ENCODE results near the gene KIF5B. TPM values are rescaled to one million over a fixed set of nuclear protein-coding genes. Genes with fewer than 3 reads are reported as not detected.

The KIF5B gene
- total and polyA plus RNA-seq, 2 of the 8 experiments (the other 6 are each of a cell fraction or from before 2014, with no cell fraction given) = 9.8 to 68.4 TPM

DNA sequence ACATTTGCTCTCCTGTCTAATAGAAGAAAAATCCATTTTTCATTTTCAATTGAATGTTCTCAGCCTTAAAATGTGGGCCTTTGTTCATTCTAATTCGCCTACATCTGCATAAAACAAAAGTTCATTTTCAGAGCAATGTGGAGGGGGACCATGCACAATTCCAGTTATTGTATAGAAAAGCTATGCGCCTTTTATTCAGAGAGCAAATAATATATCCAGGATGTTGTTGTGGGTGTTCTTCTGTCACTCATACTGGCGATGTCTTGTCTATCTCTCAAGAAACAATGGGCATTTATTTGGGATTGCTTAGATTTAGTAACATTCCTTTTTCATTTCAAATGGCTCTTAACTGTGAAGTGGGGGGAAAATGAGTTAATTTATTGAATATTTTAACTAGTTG lies 56.4 kb downstream of the KIF5B start:
- H4K91ac ChIP-seq (replicated peaks; ENCODE audit: insufficient read length, low read length) = no peak overlapping the region
- TF ChIP-seq, protein P1, sequence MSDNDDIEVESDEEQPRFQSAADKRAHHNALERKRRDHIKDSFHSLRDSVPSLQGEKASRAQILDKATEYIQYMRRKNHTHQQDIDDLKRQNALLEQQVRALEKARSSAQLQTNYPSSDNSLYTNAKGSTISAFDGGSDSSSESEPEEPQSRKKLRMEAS (IDR thresholded peaks at IDR 0.05) = no peak
- TF ChIP-seq KDM4A (IDR thresholded peaks at IDR 0.05; ENCODE audit: low read depth, low read length, severe bottlenecking) (no peak), RFX5 (IDR thresholded peaks at IDR 0.05; ENCODE audit: borderline replicate concordance, low read depth, low read length) (no peak), RAD21 (IDR thresholded peaks at IDR 0.05 in 1 of 2, conservative IDR thresholded peaks at IDR 0.05 in 1 of 2; ENCODE audit: low read depth in 2 of 2, low read length in 2 of 2) (no peak), SP4 (IDR thresholded peaks at IDR 0.05; ENCODE audit: low read length) (no peak), SIRT6 (IDR thresholded peaks at IDR 0.05; ENCODE audit: low read length) (no peak), RNF2 (IDR thresholded peaks at IDR 0.05; ENCODE audit: borderline replicate concordance, low read depth, low read length, missing control alignments, poor library complexity, severe bottlenecking) (no peak), CREB1 (IDR thresholded peaks at IDR 0.05) (no peak), BACH1 (IDR thresholded peaks at IDR 0.05; ENCODE audit: low read length) (no peak)
- H2AK5ac ChIP-seq (ENCODE audit: low read depth, low read length) = no peak overlapping the region
- no peak overlapping the region for H2BK12ac ChIP-seq (ENCODE audit: low read depth, low read length)
- POLR2A ChIA-PET (ENCODE audit: partially characterized antibody) = interaction anchor here (2.3 kb wide), 1 partner anchor 71 kb away, joined by 11 read pairs; the partner anchor contains the start of gene ARHGAP12
- H2BK5ac ChIP-seq (ENCODE audit: low read depth, low read length) = no peak overlapping the region
- H4K5ac ChIP-seq (ENCODE audit: insufficient read length, low read depth, low read length) = no peak overlapping the region
- H3K4me3 ChIP-seq (ENCODE audit: extremely low read depth in 1 of 4, insufficient read depth in 2 of 4, low read depth in 3 of 4, low read length in 4 of 4) = no peak overlapping the region
- H3K79me1 ChIP-seq (ENCODE audit: low read depth, low read length) = no peaks in the 10 kb centered on the region
- no peak overlapping the region for H3K9ac ChIP-seq (replicated peaks in 1 of 4; ENCODE audit: extremely low read depth in 1 of 4, low read depth in 3 of 4, low read length in 3 of 4)
- no peaks in the 10 kb centered on the region for H3K79me2 ChIP-seq (ENCODE audit: control insufficient read depth in 1 of 2, insufficient read depth in 2 of 2, low read length in 2 of 2)
- no peaks in the 10 kb centered on the region for H3K9me3 ChIP-seq (ENCODE audit: insufficient read depth in 2 of 2, low read depth in 1 of 2, low read length in 1 of 2)
- no peak overlapping the region for H2BK20ac ChIP-seq (ENCODE audit: low read length)
- no peak overlapping the region for H2BK15ac ChIP-seq (ENCODE audit: low read length)
- no peak overlapping the region for H2AFZ ChIP-seq (ENCODE audit: low read length)
- H2BK120ac ChIP-seq (replicated peaks; ENCODE audit: low read depth, low read length) = no peak overlapping the region
- H3K4ac ChIP-seq (replicated peaks; ENCODE audit: insufficient read length, low read depth, low read length) = no peak overlapping the region
- no peaks in the 10 kb centered on the region for H4K20me1 ChIP-seq (replicated peaks in 1 of 2; ENCODE audit: control insufficient read depth in 1 of 2, insufficient read depth in 2 of 2, low read length in 2 of 2)
- H3K27ac ChIP-seq (ENCODE audit: low read depth, low read length) = no peak overlapping the region
- no peak overlapping the region for H3K56ac ChIP-seq (replicated peaks; ENCODE audit: insufficient read length, low read depth, low read length)
- FAIRE-seq (no peak), DNase-seq (ENCODE audit: low read depth in 1 of 2, low spot score in 2 of 2) (no peak)
- no peak overlapping the region for H3K18ac ChIP-seq (ENCODE audit: extremely low read depth, low read length)
- no peak overlapping the region for H3K23ac ChIP-seq (ENCODE audit: insufficient read length)
- H3K4me2 ChIP-seq (ENCODE audit: insufficient read depth in 1 of 2, low read depth in 2 of 2, low read length in 2 of 2) = no peak overlapping the region
- no peaks in the 10 kb centered on the region for H3K36me3 ChIP-seq (ENCODE audit: control insufficient read depth in 2 of 4, insufficient read depth in 4 of 4, low read length in 3 of 4)
- peaks cover 6 to 29% (median 15%) of the 10 kb centered on the region in 4 experiments; a peak in 6 of 7 replicates for H3K4me1 ChIP-seq (replicated peaks in 1 of 4; ENCODE audit: control insufficient read depth in 3 of 4, insufficient read depth in 4 of 4, low read length in 3 of 4)
- no peak overlapping the region for H4K8ac ChIP-seq (ENCODE audit: extremely low read depth, insufficient read depth, low read length)
- H3K14ac ChIP-seq (ENCODE audit: insufficient read length) = no peak overlapping the region
- CTCF ChIA-PET (ENCODE audit: partially characterized antibody) = interaction anchor here (1.2 kb wide), 1 partner anchor 211 kb away, joined by 4 read pairs; no protein-coding TSS in a partner anchor
- no peaks in the 10 kb centered on the region for H3K27me3 ChIP-seq (replicated peaks in 1 of 4; ENCODE audit: control insufficient read depth in 3 of 4, extremely low read depth in 1 of 4, insufficient read depth in 3 of 4, low read length in 3 of 4)
- no peaks in the 10 kb centered on the region for H3K23me2 ChIP-seq (ENCODE audit: low read depth, low read length)
- WGBS, 2 experiments (ENCODE audit: extremely low coverage in 1 of 2, insufficient coverage in 1 of 2, insufficient read length in 1 of 2, insufficient replicate concordance in 2 of 2, low coverage in 1 of 2, low lambda C conversion rate in 2 of 2, missing lambda C conversion rate in 1 of 2) = 85% methylated on average over 3 of the region's 3 CpGs; no CpG with 5 or more reads in 1 of the 2 experiments
